GM19351 (cell line): Measurements from ENCODE around the gene FAM114A2.

Experiments used
- ATAC-seq: cut with Tn5 transposase; IDR thresholded peaks from one replicate; pipeline ENCODE4 v1.9.1; 2021; ENCODE audit warnings: mild to moderate bottlenecking, moderate library complexity; ENCODE audit not compliant: unreplicated experiment

FAM114A2 gene

DNA sequence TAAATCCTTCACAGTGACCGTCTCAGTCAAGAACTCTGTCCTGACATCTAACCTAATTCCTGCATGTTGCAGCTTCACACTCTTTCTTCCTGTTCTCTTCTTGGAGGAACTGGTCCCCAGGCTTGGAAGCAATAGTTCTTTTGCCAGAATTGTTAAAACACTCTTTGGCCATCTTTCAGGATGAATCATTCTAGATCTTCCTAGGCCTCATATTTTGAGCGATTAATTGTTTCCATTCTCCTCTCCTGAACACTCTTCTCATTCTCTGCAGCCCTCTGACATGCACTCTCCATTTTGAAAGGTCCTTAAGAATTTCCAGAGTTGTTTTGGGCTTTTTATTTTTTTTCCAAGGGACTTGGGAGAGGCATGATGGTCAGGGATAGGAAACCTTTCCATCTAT lies 85.8 kb downstream of the FAM114A2 start:
- no peak for ATAC-seq

DNA sequence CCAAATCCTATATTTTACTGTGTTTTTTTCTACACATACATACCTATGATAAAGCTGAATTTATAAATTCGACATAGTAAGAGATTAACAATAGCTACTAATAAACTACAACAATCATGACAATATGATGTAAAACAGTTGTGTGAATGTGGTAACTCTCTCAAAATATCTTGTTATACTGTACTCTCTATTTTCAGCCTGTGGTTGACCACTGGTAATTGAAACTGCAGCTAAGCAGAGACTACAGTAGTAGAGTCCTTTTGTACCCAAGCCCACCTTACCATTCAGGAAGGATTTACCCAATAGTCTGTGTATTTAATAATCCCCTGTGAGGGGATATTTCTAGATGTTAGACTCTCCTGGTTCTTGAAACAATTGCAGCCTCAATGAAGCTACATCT lies 86.7 kb downstream of the FAM114A2 start:
- ATAC-seq: no peak

GRCh38 chr5:153941265-153941664 lies 97.4 kb downstream of the FAM114A2 start:
- no peak for ATAC-seq
